Activated CD4-positive, alpha-beta T cell treated with anti-CD3 and anti-CD28 coated beads for 24 hours (primary cell): Measurements from ENCODE around the gene GRK3.

Source experiments
- DNase-seq, 2 donors: peaks; one replicate each; pipeline ENCODE4 v3.0.0-alpha.2; 2020; ENCODE audit warnings: low read depth in 2 of 2

GRK3 gene

GRCh38 chr22:25663654-25664053 is 99.2 kb downstream of the GRK3 start:
- no peak for DNase-seq

- no peak for DNase-seq
These were observed 101.8 kb downstream of the GRK3 start for GRCh38 chr22:25666308-25666707.

GRCh38 chr22:25668437-25668836 is 104.0 kb downstream of the GRK3 start:
- DNase-seq = no peak

GRCh38 chr22:25669253-25670069 is 105.0 kb downstream of the GRK3 start:
- no peak for DNase-seq

- no peak for DNase-seq
These were observed 105.6 kb downstream of the GRK3 start for GRCh38 chr22:25670070-25670461.

- no peak for DNase-seq
These were observed 108.0 kb downstream of the GRK3 start for GRCh38 chr22:25672289-25673084.

GRCh38 chr22:25673713-25674112 is 109.2 kb downstream of the GRK3 start:
- no peak for DNase-seq

GRCh38 chr22:25677631-25678030 is 113.2 kb downstream of the GRK3 start:
- DNase-seq = no peak

- DNase-seq = no peak
These were observed 115.6 kb downstream of the GRK3 start for GRCh38 chr22:25680051-25680450.

GRCh38 chr22:25680956-25681355 is 116.5 kb downstream of the GRK3 start:
- no peak for DNase-seq

- DNase-seq = no peak
These were observed 117.6 kb downstream of the GRK3 start for GRCh38 chr22:25682109-25682508.

GRCh38 chr22:25688627-25689026 is 124.2 kb downstream of the GRK3 start:
- DNase-seq = no peak

- DNase-seq = no peak
These were observed 125.2 kb downstream of the GRK3 start for GRCh38 chr22:25689631-25690030.

GRCh38 chr22:25690798-25691197 is 126.3 kb downstream of the GRK3 start:
- DNase-seq = no peak

GRCh38 chr22:25692397-25693267 is 128.2 kb downstream of the GRK3 start:
- DNase-seq = no peak

- DNase-seq = no peak
These were observed 128.7 kb downstream of the GRK3 start for GRCh38 chr22:25693268-25693565.

GRCh38 chr22:25694196-25694907 is 129.9 kb downstream of the GRK3 start:
- no peak for DNase-seq

- DNase-seq = no peak
These were observed 130.7 kb downstream of the GRK3 start for GRCh38 chr22:25695146-25695545.

GRCh38 chr22:25696763-25697162 is 132.3 kb downstream of the GRK3 start:
- DNase-seq = no peak

- DNase-seq = no peak
These were observed 132.7 kb downstream of the GRK3 start for GRCh38 chr22:25697181-25697664.

- no peak for DNase-seq
These were observed 133.5 kb downstream of the GRK3 start for GRCh38 chr22:25697978-25698377.
